GM04504 (cell line): ENCODE results near the gene NOD2.

Source experiments
- DNase-seq: peaks from one replicate; pipeline ENCODE4 v3.0.0-alpha.2; 2012; ENCODE audit warnings: low read depth

The NOD2 gene

DNA sequence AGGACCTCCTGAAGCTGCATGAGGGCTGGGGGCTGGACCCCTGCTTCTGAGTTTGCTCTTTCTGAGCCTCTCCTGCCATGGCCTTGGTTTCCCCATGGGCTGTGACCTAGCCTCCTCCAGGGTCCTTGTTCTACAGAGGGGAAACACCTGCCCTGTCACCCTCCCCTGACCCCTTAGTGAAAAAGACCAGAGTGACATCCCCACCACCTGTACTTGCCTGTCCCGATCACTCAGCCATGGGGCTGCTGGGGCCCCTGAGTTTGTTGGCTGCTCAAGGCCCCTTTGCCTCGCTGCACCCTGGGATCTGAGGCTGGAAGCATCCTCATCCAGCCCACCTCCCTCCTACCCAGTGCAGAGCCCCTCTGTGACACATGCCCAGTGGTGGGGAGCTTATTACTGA is 800 bp downstream of the NOD2 start:
- no peak for DNase-seq

DNA sequence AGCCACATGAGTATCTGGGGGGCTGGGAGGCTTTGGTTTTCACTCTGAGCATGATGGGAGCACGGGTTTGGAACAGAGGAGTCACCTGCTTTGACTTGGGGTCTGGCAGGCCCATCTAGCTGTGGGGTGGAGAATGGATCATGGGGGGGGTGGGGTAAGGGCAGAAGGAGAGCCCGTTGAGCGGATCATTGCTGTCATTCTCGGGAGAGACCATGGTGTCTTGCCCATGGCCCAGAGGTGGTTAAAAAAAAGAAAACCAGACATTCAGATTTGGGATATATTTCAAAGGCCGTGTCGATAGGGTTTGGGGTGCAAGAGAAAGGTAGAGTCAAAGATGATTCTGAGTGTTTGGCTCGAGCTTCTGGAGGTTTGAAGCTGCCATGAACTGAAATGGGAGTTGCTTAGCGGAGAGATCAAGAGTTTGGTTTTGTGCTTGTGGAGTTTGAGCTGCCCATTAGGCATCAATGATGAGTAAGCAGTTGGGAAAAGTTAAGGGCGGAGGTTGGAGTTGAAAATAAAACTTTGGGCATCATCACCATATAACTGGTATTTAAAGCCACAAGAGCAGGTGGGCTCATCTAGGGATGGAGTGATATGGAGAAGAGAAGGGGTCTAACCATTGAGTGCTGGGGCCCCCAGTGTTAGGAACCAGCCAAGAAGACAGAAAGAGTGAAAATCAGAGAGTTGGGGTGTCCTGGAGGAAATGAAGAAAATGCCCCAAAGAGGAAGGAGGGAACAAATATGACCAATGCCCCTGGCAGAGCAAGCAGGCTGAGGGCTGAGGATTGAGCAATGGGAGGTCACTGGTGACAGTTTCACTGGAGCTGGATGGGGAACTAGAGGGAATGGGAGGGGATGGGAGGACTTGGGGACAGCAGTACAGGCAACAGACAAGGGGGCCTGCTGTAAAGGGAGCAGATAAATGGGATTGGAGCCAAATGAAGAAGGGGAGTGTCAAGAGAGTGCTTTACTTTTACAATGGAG is 1.9 kb downstream of the NOD2 start:
- no peak for DNase-seq

DNA sequence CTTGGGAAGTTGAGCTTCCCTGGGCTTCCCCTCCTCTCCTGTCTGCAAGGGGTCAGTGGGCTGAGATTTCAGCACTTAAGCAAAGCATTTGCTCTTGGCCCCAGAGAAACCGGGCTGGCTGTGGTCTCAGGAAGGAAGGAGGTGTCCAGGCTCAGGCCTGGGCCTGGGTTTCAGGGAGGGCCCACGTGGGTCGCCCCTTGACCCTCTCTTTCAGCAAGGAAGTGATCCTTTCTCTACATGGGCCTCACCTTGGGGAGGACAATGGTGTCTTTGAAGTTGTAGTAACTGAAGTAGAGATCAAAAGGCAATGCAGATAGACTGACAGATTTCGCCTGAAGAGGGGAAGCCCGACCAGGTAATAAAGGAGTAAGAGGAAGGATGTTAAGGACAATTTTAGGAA is 2.7 kb downstream of the NOD2 start:
- no peak for DNase-seq

DNA sequence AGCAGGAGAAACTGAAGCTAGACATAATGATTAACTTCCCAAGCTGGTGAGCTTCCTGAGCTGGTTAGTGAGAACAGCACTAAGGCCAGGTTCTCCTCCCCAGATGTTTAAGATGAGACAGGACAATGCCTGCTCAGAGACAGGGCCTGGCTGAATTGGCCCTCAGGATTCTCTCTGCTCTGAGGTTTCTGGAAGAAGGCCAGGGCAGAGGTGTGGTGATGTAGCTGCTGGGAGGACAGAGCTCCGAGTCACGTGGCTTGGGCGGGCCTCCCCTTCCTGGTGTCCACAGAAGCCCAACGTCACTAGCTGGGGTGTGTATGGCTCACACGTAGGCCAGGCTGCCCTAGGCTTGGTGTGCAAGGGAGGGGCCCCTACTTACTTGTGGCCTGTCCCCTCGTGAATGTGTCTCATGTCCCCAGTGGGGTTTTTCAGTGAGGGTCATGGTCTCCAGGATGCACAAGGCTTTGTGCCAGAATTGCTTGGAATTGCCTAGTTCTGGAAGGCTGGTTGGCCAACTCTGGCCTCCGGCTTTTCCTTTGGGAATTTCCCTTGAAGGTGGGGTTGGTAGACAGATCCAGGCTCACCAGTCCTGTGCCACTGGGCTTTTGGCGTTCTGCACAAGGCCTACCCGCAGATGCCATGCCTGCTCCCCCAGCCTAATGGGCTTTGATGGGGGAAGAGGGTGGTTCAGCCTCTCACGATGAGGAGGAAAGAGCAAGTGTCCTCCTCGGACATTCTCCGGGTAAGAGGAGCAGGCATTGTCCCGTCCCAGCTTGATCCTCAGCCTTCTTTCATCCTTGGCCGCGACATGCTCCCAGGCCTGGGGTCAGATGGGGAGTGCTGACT is 3.4 kb downstream of the NOD2 start:
- DNase-seq, result peak; percentile 50

DNA sequence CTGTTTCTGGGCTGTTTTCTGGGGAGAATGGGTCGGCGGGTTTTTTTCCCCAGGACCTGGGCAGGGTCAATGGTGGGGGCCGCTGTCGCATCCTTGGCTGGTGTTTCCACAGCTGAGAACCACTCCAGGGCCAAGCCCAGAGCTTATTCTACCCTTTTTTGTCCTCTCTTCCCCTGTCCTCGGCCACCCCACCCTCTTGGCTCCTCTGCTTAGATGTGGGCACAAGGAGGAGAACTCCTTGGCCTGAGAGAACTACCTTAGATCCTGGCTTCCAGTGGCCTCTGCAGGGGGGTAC is 4.0 kb downstream of the NOD2 start:
- no peak for DNase-seq

DNA sequence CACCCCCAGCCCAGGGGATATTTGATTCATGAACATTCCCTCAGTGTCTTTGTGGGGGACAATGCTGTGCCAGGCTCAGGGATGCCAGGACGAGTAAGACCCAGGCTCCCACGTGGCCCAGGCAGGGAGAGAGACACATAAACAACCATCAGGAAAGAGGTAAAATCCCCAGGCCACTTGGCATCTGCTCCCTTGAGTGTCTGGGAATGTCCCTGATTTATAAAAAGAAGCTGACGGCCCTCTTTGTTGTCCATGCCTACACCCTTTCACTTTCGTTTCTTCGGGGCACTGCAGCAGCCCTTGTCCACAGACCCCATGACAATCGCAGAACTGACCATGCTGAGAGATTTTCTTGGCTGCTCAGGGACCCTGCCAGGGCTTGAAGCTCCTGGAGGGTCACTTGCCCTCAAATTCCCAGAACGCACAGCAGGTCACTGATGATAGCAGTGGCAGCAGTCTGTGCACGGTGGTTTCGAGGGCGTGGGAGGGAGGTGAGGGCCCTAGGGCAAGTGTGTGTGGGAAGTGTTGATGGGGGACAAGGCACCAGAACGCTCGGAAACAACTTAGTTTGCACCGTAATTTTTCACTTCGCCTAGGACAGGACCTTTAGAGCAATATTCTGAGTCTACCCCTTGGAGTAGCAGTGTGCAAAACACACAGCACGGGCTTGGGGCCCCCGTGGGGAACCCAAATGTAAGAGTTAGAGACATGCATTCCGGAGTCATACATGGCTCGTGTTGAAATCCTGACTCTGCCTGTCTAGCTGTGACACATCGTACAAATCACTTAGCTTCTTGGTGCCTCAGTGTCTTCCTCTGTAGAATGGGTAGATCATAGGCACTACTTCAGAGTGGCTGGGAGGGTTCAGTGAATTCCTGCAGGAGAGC is 4.7 kb downstream of the NOD2 start:
- DNase-seq, result peak; percentile 24

DNA sequence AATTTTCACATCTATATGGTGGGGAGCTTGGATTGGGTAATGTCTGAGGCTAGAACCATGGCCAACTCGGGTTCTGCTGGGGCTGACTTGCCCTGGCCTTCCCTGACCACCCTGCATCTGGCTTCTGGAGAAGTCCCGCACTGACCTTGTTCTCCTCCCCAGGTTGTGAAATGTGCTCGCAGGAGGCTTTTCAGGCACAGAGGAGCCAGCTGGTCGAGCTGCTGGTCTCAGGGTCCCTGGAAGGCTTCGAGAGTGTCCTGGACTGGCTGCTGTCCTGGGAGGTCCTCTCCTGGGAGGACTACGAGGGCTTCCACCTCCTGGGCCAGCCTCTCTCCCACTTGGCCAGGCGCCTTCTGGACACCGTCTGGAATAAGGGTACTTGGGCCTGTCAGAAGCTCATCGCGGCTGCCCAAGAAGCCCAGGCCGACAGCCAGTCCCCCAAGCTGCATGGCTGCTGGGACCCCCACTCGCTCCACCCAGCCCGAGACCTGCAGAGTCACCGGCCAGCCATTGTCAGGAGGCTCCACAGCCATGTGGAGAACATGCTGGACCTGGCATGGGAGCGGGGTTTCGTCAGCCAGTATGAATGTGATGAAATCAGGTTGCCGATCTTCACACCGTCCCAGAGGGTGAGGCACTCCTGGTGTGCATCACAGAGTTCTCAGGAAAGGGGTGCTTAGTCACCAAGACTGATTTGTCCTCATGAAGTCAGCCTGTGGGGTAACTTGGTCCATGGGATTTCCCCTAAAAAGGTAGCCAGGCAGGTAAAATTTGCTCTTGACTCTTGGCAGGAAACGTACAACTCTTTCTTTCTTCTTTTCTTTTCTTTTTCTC is 6.1 kb downstream of the NOD2 start:
- DNase-seq, result peak; percentile 26

DNA sequence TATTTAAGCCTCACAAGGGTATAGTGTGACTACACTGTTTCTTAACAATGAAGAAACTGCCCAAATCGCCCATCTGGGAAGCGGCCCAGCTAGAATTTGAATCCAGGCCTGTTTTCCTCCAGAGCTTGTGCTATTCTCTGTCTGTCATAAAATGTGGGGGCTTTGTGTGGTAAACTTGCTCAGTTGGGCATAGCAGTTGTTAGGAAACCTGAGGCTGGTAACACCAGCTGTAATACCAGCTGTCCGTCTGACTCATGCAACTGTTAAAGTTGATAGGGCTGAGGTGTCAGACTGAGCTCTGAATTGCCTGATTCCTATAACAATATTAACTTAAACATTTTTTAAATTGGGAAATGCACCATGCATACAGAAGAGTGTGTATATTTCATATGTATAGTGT is 9.3 kb downstream of the NOD2 start:
- no peak for DNase-seq

DNA sequence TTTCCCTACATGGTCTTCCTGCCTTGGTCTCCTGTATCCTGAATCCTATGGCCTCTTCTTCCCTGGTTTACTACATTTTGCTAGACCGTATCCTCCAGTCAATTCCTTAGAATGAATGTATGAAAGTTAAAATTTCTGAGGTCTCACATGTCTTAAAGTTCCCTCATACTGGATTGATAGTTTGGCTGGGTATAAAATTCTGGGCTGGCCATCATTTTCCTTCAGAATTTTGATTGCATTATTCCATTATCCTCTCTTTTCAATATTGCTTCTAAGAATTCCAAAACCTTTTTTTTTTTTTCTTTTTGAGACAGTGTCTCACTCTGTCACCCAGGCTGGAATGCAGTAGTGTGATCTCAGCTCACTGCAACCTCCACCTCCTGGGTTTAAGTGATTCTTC is 10.8 kb downstream of the NOD2 start:
- DNase-seq, result no peak

DNA sequence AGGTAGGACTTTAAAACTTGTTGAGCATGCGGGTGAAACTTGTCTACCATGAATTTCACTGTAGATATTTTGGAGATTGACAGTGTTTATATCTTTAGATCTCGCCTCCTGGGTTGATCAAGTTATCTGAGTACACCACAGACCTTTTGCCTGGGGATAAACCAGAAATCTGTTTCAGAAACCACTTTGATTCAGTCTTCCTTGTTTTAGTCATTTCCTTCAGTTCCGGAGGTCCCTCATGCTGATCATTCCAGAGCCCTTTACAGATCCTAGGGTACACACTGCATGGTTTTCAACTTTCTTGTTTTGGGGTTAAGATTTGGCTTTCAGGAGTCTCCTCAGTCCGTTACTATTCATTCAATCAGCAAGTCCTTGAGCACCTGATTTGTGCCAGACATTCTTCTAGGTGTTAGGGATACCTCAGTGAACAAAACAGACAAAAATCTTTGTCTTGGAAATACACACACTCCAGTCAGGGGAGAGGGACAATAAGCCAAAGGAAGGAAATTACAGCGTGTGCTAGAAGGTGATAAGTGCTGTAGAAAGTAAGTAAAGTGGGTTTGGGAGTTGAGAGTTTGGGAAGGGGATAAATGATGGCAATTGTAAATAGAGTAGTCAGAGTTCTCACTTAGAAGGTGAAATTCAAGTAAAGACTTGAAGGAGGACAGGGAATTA is 12.2 kb downstream of the NOD2 start:
- DNase-seq, result no peak

DNA sequence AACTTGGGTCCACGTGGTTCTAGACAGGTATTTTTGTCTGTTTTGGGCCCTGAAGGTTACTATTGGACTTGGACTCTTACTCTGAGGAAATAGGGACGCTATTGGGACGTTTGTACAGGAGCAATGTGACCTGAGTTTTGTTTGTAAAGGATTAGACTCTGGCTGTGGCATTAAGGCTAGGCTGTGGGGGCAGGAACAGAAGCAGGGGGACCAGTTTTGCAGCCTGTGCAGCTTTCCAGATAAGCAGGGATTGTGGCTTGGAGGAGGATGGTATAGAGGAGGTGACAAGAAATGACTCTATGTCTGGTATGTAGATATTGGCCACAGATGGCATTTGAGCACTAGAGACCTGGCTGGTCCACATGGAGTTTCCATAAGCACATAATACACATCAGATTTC is 12.8 kb downstream of the NOD2 start:
- DNase-seq, result no peak

DNA sequence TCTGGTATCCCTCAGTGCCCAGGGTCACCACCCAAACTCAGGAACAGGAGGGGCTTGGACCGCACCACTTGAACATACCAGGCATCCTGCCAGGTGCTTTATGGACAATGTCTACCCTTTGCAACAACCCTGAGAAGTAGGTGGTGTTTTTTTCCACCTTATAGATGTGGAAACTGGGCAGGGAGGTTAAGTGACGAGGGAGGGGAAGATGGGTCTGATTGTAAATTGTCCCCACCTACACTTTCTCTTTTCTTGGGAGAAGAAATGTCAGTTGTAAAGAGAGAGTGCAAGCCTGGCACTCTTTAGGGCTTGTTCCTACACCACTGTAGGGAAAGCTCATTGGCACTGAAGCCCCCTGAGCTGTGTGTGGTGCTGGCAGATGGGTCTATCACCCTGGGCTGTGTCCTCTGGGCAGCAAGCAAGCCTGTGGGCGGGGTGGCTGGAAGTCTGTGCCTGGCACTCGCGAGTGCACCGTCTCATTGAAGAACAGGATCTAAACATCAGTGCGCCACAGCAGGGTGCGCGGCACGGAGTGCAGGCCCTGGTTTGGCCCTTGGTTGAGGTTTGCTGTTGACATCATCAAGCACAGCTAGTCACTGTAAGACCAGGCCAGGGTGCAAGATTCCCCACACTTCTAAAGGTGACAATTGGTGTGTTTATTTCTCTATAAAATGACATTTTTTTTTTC is 15.1 kb downstream of the NOD2 start:
- no peak for DNase-seq

DNA sequence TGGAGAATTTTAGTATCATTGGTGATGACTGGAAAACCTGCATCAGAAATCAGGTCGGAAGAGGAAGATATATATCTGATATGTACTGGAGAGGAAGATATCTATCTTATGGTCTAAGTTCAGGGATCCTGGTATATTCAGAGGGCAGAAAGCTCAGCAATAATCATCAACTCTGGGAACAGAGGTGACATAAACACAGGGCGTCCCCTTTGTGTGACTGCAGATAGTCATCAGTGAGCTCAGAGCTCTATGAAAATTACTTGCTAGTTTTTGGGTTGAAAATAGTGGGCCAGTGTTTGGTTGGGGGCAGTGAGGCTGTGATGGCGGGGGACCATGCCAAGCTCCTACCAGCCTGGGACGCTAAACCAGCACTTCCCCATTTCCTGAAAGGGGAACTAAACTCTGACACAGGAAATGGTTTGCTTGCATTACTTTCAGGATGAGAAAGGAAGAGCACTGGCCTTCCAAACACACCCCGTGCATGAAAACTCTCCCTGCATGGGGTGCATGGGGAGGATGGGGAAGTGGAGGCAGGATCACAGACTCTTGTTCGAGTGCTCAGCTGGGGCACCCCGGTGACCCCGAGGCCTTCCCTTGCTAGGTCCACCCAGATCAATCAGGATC is 15.8 kb downstream of the NOD2 start:
- DNase-seq, result no peak

DNA sequence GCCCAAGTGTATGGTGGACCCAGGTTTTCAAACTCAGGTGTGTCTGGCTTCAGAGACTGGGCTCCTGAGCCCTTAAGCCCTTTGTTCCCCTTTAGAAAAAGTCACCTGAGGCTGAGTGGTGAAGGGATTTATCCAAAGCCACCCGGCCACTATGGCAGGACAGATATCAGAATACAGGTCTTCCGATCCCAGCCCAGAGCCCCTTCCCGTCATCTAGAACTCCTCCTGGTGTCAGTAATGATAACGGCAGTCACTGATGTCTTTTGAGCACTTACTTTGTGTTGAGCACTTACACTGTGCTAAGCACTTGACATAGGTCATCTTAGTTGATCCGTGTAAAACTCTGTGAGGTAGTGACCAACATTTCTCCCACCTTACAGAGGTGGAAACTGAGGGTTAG is 16.6 kb downstream of the NOD2 start:
- no peak for DNase-seq

DNA sequence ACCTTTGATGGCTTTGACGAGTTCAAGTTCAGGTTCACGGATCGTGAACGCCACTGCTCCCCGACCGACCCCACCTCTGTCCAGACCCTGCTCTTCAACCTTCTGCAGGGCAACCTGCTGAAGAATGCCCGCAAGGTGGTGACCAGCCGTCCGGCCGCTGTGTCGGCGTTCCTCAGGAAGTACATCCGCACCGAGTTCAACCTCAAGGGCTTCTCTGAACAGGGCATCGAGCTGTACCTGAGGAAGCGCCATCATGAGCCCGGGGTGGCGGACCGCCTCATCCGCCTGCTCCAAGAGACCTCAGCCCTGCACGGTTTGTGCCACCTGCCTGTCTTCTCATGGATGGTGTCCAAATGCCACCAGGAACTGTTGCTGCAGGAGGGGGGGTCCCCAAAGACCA is 17.6 kb downstream of the NOD2 start:
- DNase-seq, result no peak

DNA sequence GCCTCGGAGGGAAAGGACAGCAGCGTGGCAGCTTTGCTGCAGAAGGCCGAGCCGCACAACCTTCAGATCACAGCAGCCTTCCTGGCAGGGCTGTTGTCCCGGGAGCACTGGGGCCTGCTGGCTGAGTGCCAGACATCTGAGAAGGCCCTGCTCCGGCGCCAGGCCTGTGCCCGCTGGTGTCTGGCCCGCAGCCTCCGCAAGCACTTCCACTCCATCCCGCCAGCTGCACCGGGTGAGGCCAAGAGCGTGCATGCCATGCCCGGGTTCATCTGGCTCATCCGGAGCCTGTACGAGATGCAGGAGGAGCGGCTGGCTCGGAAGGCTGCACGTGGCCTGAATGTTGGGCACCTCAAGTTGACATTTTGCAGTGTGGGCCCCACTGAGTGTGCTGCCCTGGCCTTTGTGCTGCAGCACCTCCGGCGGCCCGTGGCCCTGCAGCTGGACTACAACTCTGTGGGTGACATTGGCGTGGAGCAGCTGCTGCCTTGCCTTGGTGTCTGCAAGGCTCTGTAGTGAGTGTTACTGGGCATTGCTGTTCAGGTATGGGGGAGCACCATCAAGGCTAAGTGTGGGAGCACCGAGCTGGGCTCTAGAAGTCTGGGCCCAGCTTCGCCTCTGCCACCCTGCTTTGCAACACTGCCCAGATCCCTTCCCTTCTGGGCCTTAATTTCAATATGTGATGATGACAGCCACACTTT is 18.6 kb downstream of the NOD2 start:
- DNase-seq, result no peak

DNA sequence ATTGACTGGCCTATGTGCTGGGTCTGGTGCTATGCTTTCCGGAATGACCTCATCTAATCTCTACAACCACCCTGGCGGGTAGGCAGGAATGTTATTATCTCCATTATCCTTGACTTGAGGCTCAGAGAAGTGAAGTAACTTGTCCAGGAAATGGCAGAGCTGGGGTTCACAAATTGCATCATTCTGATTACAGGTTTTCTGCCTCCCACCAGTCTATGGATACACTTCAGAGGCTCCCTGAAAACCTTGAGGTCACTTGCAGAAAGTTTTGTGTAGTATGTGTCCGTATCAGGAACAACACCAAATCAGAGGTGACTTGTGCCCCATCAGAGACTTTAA is 19.1 kb downstream of the NOD2 start:
- no peak for DNase-seq

DNA sequence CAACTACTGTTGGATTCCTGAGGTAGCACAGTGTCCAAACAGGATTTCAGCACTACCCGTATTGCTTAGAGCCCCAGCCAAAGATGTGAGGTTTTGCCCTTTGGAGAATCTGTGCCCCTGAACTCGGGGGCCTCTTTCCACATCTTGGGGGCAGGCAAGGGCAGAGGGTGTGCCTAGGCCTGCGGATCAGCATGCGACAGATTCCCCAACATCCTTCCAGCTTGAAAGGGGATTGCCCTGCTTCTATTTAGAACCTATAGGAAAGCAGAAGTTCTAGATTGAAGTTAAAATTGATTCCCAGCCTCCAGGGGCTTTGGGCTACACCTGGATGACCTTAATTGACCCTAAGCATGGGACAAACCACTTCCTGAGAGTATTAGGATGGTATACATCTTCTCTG is 19.6 kb downstream of the NOD2 start:
- no peak for DNase-seq

DNA sequence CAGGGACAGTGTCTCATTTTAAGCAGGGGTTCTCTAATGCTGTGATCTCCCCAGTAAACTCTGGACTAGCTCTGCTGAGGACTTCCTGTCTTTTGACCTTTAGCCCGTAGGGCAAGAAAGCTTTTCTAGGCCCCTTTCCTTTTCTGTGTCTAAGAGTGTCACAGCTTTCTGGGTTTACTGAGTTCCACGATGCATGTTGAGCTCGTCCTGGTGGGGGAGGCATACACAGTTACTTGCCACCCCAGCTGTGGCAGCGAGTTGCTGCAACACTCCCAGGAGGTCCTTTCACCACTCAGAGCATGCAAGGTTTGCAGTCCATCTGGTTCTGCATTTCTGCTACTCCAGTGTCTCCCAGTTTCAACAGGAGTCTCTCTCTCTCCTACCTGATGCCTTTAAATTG is 23.7 kb downstream of the NOD2 start:
- DNase-seq, result no peak
